ENCODE results near the gene ILF3.

The ILF3 gene

DNA sequence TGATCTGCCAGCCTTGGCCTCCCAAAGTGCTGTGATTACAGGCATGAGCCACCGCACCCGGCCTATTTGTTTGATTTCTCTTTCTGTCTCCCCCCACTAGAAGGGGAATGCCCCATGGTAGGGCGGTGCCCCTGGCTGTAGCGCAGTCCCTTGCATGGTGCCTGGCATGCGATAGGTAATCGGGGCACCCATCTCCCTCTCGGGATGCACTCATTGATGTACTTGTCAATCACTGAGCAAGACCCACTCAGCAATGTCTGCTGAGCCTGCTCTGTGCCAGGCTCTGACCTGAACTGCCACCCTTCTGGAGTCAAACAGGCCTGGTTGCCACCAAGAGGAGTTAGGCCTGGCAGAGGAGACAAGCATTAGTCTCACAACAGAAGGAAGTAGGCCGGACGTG, 83.6 kb downstream of the ILF3 start:
- no peak for DNase-seq

DNA sequence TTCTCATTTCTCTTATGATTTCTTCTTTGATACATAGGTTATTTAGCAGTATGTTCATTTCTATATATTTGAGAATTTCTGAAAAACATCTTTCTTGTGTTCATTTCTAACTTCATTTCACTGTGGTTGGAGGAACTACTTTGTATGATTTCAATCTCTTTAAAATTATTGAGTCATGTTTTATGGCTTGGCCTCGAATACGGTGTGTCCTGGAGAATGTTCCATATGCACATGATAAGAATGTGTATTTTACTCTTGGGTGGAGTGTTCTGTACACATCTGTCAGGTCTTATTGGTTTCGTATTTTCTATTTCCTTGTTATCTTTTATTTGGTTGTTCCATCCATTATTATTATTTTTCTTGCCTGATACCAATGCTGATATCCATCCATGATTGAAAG, 86.7 kb downstream of the ILF3 start:
- DNase-seq = no peak
